ENCODE data around the gene NT5M. TPM values are rescaled to one million over a fixed set of nuclear protein-coding genes. Genes with fewer than 3 reads are reported as not detected.
A peak's percentile ranks its signal among the peaks of the same experiment; 100 is the strongest.

The NT5M gene
- total RNA-seq, 2 experiments from 2014 or later, result 1.8 to 2.9 TPM

- no peak for DNase-seq
- H3K27ac ChIP-seq (ENCODE audit: low read depth in 1 of 2, low read length in 2 of 2), result no peak overlapping the region
- Mint-ChIP-seq H3K27me3 (no peaks in the 10 kb centered on the region), H3K4me1 (ENCODE audit: low read depth) (peaks cover 25% of the 10 kb centered on the region), H3K9me3 (peaks cover 3% of the 10 kb centered on the region), H3K4me3 (no peak overlapping the region), H3K36me3 (ENCODE audit: low read depth) (no peaks in the 10 kb centered on the region), H3K27ac (no peak overlapping the region)
- H3K36me3 ChIP-seq (ENCODE audit: insufficient read depth, low read length), result no peaks in the 10 kb centered on the region
- no peak for ATAC-seq (ENCODE audit: poor library complexity)
- no peaks in the 10 kb centered on the region for H3K9me3 ChIP-seq (ENCODE audit: control insufficient read depth in 1 of 2, insufficient read depth in 1 of 2, low read length in 2 of 2)
- H3K4me1 ChIP-seq (ENCODE audit: insufficient read depth, low read length), result peaks cover 21% of the 10 kb centered on the region
- H3K4me3 ChIP-seq (ENCODE audit: low read length), result no peak overlapping the region
- no peaks in the 10 kb centered on the region for H3K27me3 ChIP-seq (ENCODE audit: control insufficient read depth in 1 of 2, insufficient read depth in 2 of 2, low read length in 2 of 2)
- no peak for TF ChIP-seq CTCF (IDR thresholded peaks at IDR 0.05)
- CTCF ChIA-PET, result no interaction called here
- intact Hi-C loops (cut with DNase I, micrococcal nuclease), result no loop called here
- POLR2A ChIA-PET, result no interaction called here
Observed at GRCh38 chr17:17388657-17389496, 85.7 kb downstream of the NT5M start.

- Mint-ChIP-seq H3K9me3 (peaks cover 3% of the 10 kb centered on the region), H3K27me3 (no peaks in the 10 kb centered on the region), H3K4me1 (ENCODE audit: low read depth) (peaks cover 26% of the 10 kb centered on the region), H3K4me3 (peak overlapping the region; percentile 91), H3K36me3 (ENCODE audit: low read depth) (no peaks in the 10 kb centered on the region), H3K27ac (peak overlapping the region; percentile 87)
- H3K9me3 ChIP-seq (ENCODE audit: control insufficient read depth in 1 of 2, insufficient read depth in 1 of 2, low read length in 2 of 2), result peaks cover 0 to 8% of the 10 kb centered on the region in 2 experiments
- intact Hi-C loops (cut with DNase I, micrococcal nuclease), result loop anchor here in 1 of 2 experiments (5.0 kb wide), 1 partner anchor 50 kb away; no protein-coding TSS in a partner anchor
- peak; percentile 88 for ATAC-seq (ENCODE audit: poor library complexity)
- H3K36me3 ChIP-seq (ENCODE audit: insufficient read depth, low read length), result no peaks in the 10 kb centered on the region
- H3K27ac ChIP-seq (ENCODE audit: low read depth in 1 of 2, low read length in 2 of 2), result peak overlapping the region; percentile 25 to 40
- POLR2A ChIA-PET, result interaction anchor here (0.7 to 3.2 kb wide), 7 partner anchors 11 to 200 kb away, joined by 3 to 25 read pairs (median 4); partner anchors contain the start of gene RASD1
- DNase-seq, result peak; percentile 37 to 89 (median 60)
- peak overlapping the region; percentile 63 for H3K4me3 ChIP-seq (ENCODE audit: low read length)
- H3K4me1 ChIP-seq (ENCODE audit: insufficient read depth, low read length), result peaks cover 21% of the 10 kb centered on the region
- no peaks in the 10 kb centered on the region for H3K27me3 ChIP-seq (ENCODE audit: control insufficient read depth in 1 of 2, insufficient read depth in 2 of 2, low read length in 2 of 2)
- CTCF ChIA-PET, result no interaction called here
- TF ChIP-seq CTCF (IDR thresholded peaks at IDR 0.05), result no peak
Observed at GRCh38 chr17:17391668-17392370, 88.6 kb downstream of the NT5M start.

DNA sequence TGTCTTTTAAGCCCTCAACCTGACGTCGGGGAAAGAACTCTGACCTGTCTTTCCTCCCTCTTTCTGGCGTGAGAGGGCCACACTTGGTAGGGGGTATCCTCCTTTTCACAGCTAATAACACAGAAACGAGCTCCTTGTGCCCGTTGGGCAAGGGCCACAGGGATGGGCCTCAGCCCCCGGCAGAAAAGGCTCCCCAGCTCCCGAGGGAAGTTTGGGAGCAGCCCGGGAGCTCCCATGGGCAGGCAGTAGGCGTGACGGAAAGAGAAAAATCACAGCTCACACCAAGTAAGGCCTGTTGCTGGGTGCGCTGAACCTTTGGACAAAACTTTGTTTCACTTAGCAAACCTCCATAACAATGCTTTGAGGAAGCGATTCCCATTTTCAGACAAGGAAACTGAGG is 90.8 kb downstream of the NT5M start:
- DNase-seq, result no peak
- ATAC-seq (ENCODE audit: poor library complexity), result no peak
- ChIA-PET POLR2A (interaction anchor here (3.2 kb wide), 1 partner anchor 9 kb away, joined by 25 read pairs; no protein-coding TSS in a partner anchor), CTCF (no interaction called here)
- Mint-ChIP-seq H3K27ac (no peak overlapping the region), H3K27me3 (no peaks in the 10 kb centered on the region), H3K4me3 (peak overlapping the region; percentile 15), H3K9me3 (peaks cover 3% of the 10 kb centered on the region), H3K36me3 (ENCODE audit: low read depth) (no peaks in the 10 kb centered on the region), H3K4me1 (ENCODE audit: low read depth) (peaks cover 31% of the 10 kb centered on the region)
- Histone ChIP-seq H3K9me3 (ENCODE audit: control insufficient read depth in 1 of 2, insufficient read depth in 1 of 2, low read length in 2 of 2) (peaks cover 0 to 8% of the 10 kb centered on the region in 2 experiments), H3K27ac (ENCODE audit: low read depth in 1 of 2, low read length in 2 of 2) (no peak overlapping the region), H3K4me1 (ENCODE audit: insufficient read depth, low read length) (peaks cover 31% of the 10 kb centered on the region), H3K36me3 (ENCODE audit: insufficient read depth, low read length) (no peaks in the 10 kb centered on the region), H3K27me3 (ENCODE audit: control insufficient read depth in 1 of 2, insufficient read depth in 2 of 2, low read length in 2 of 2) (no peaks in the 10 kb centered on the region), H3K4me3 (ENCODE audit: low read length) (no peak overlapping the region)
- intact Hi-C loops (cut with DNase I, micrococcal nuclease), result loop anchor here in 1 of 2 experiments (5.0 kb wide), 1 partner anchor 48 kb away; no protein-coding TSS in a partner anchor
- no peak for TF ChIP-seq CTCF (IDR thresholded peaks at IDR 0.05)

Measured in CD4-positive, alpha-beta T cell (primary cell).